HepG2 (cell line): ENCODE results near the gene CCL22. TPM values are rescaled to one million over a fixed set of nuclear protein-coding genes. Genes with fewer than 3 reads are reported as not detected.

Experiments
- AHR ChIP-seq: IDR thresholded peaks from 2 replicates; pipeline ENCODE4 v1.6.1; 2018; ENCODE audit warnings: missing genetic modification reagents, missing compliant biosample characterization
- AKAP8 ChIP-seq: sonication (generic); formaldehyde crosslinking; IDR thresholded peaks from 2 replicates; pipeline ENCODE4 v1.5.1; 2020; ENCODE audit warnings: mild to moderate bottlenecking, missing genetic modification reagents
- FLYWCH1 ChIP-seq: sonication (generic); formaldehyde crosslinking; IDR thresholded peaks from 2 replicates; pipeline ENCODE4 v1.8.1; 2023; ENCODE audit warnings: mild to moderate bottlenecking, missing genetic modification reagents
- HNRNPK ChIP-seq: fragments of 200-400 bp; formaldehyde crosslinking; IDR thresholded peaks from 2 replicates; pipeline ENCODE4 v1.6.1; 2018; ENCODE audit warnings: low read length, low read depth, moderate library complexity, mild to moderate bottlenecking; ENCODE audit not compliant: poor library complexity, severe bottlenecking
- HOXA9 ChIP-seq: sonication (generic); formaldehyde crosslinking; IDR thresholded peaks from 2 replicates; pipeline ENCODE4 v1.8.1; 2022; ENCODE audit warnings: missing genetic modification reagents, mild to moderate bottlenecking, moderate library complexity, borderline replicate concordance
- JUN ChIP-seq: sonication (generic); formaldehyde crosslinking; IDR thresholded peaks from 2 replicates; pipeline ENCODE4 v1.4.0; 2020; ENCODE audit warnings: mild to moderate bottlenecking, missing genetic modification reagents
- MYNN ChIP-seq: sonication (generic); formaldehyde crosslinking; IDR thresholded peaks from 2 replicates; pipeline ENCODE4 v1.4.0; 2020; ENCODE audit warnings: mild to moderate bottlenecking, low read depth, missing genetic modification reagents
- NRL ChIP-seq: sonication (generic); formaldehyde crosslinking; IDR thresholded peaks from 2 replicates; pipeline ENCODE4 v1.5.0; 2020; ENCODE audit warnings: missing genetic modification reagents, mild to moderate bottlenecking, moderate library complexity, borderline replicate concordance
- RARA ChIP-seq: IDR thresholded peaks from 2 replicates; pipeline ENCODE4 v1.6.1; 2016; ENCODE audit warnings: missing genetic modification reagents, missing compliant biosample characterization
- RBFOX2 ChIP-seq: fragments of 200-400 bp; formaldehyde crosslinking; IDR thresholded peaks from 2 replicates; pipeline ENCODE4 v1.6.1; 2017; ENCODE audit warnings: low read depth, mild to moderate bottlenecking, low read length
- RFXAP ChIP-seq: sonication (generic); formaldehyde crosslinking; IDR thresholded peaks from 2 replicates; pipeline ENCODE4 v1.4.0; 2020; ENCODE audit warnings: missing genetic modification reagents, borderline replicate concordance
- SMARCE1 ChIP-seq: fragments of 450-650 bp; IDR thresholded peaks from 2 replicates; pipeline ENCODE4 v1.6.1; 2017; ENCODE audit warnings: borderline replicate concordance
- SUZ12 ChIP-seq: fragments of 150-350 bp; IDR thresholded peaks from 2 replicates; pipeline ENCODE4 v1.6.1; 2014; ENCODE audit warnings: low read depth, low read length
- SYNCRIP ChIP-seq: fragments of 200-400 bp; formaldehyde crosslinking; IDR thresholded peaks from 2 replicates; pipeline ENCODE4 v1.6.1; 2018; ENCODE audit warnings: mild to moderate bottlenecking, low read depth, low read length; ENCODE audit not compliant: insufficient read depth
- TAF15 ChIP-seq: fragments of 200-400 bp; formaldehyde crosslinking; IDR thresholded peaks from one replicate; pipeline ENCODE4 v1.6.1; 2018; ENCODE audit warnings: mild to moderate bottlenecking, low read depth, low read length; ENCODE audit not compliant: poor library complexity, severe bottlenecking
- TEAD2 ChIP-seq: sonication (generic); formaldehyde crosslinking; IDR thresholded peaks from 2 replicates; pipeline ENCODE4 v1.9.0; 2021; ENCODE audit warnings: missing genetic modification reagents
- TGIF2 ChIP-seq: IDR thresholded peaks from 2 replicates; pipeline ENCODE4 v1.6.1; 2016; ENCODE audit warnings: control low read depth, missing compliant biosample characterization
- TOE1 ChIP-seq: sonication (generic); formaldehyde crosslinking; IDR thresholded peaks from 2 replicates; pipeline ENCODE4 v1.4.0; 2020; ENCODE audit warnings: mild to moderate bottlenecking, missing genetic modification reagents
- TSC22D2 ChIP-seq: sonication (generic); formaldehyde crosslinking; IDR thresholded peaks from 2 replicates; pipeline ENCODE4 v1.5.1; 2020; ENCODE audit warnings: missing genetic modification reagents, mild to moderate bottlenecking, borderline replicate concordance
- ZFP1 ChIP-seq: IDR thresholded peaks from 2 replicates; pipeline ENCODE4 v1.6.1; 2016
- ZNF225 ChIP-seq: sonication (generic); formaldehyde crosslinking; IDR thresholded peaks from 2 replicates; pipeline ENCODE4 v1.4.0; 2020; ENCODE audit warnings: mild to moderate bottlenecking, missing genetic modification reagents
- ZNF251 ChIP-seq: sonication (generic); formaldehyde crosslinking; IDR thresholded peaks from 2 replicates; pipeline ENCODE4 v1.9.0; 2021; ENCODE audit warnings: mild to moderate bottlenecking, missing genetic modification reagents
- ZNF350 ChIP-seq: sonication (generic); formaldehyde crosslinking; IDR thresholded peaks from 2 replicates; pipeline ENCODE4 v1.4.0; 2020; ENCODE audit warnings: mild to moderate bottlenecking, low read depth, missing genetic modification reagents, borderline replicate concordance
- ZNF367 ChIP-seq: sonication (generic); formaldehyde crosslinking; IDR thresholded peaks from 2 replicates; pipeline ENCODE4 v1.4.0; 2020; ENCODE audit warnings: missing genetic modification reagents, borderline replicate concordance
- ZNF468 ChIP-seq: sonication (generic); formaldehyde crosslinking; IDR thresholded peaks from 2 replicates; pipeline ENCODE4 v1.8.0; 2022; ENCODE audit warnings: mild to moderate bottlenecking, moderate library complexity, missing genetic modification reagents
- ZNF598 ChIP-seq: sonication (generic); formaldehyde crosslinking; IDR thresholded peaks from 2 replicates; pipeline ENCODE4 v1.5.1; 2020; ENCODE audit warnings: mild to moderate bottlenecking, missing genetic modification reagents, borderline replicate concordance
- ZNF709 ChIP-seq: sonication (generic); formaldehyde crosslinking; IDR thresholded peaks from 2 replicates; pipeline ENCODE4 v1.5.0; 2020; ENCODE audit warnings: mild to moderate bottlenecking, missing genetic modification reagents
- ZSCAN9 ChIP-seq: IDR thresholded peaks from 2 replicates; pipeline ENCODE4 v1.6.1; 2016; ENCODE audit warnings: borderline replicate concordance
- polyA plus RNA-seq, 8 experiments: library from polyadenylated mRNA; depleted of rRNA in 3 of 8; stranded (reverse) in 7 of 8; unstranded in 1 of 8; fragments of >200 nt; fragmentation: Illumina TruSeq in 4 of 8; extraction: Trizol in 4 of 8; gene quantifications; 2 replicates each; pipeline versions ENCODE4 v1.2.1 to v1.2.3, GENCODE V29; 2011 to 2016; ENCODE audit warnings: low read depth in 4 of 8, missing spikeins in 1 of 8, mixed read lengths in 1 of 8; ENCODE audit not compliant: insufficient read depth in 1 of 8
- total RNA-seq, 5 experiments: library from RNA; depleted of rRNA; stranded (reverse); fragments of >200 nt; fragmentation: Illumina TruSeq; extraction: Trizol; gene quantifications; 2 replicates each; pipeline ENCODE4 v1.2.3, GENCODE V29; 2016; ENCODE audit warnings: low read depth in 1 of 5
- TF ChIP-seq, protein P1 (sequence below): sonication (generic); formaldehyde crosslinking; IDR thresholded peaks from 2 replicates; pipeline ENCODE4 v1.8.1; 2023; ENCODE audit warnings: missing genetic modification reagents, inconsistent platforms, borderline replicate concordance
- TF ChIP-seq, protein P2 (sequence below): sonication (generic); formaldehyde crosslinking; IDR thresholded peaks from 2 replicates; pipeline ENCODE4 v1.5.1; 2020; ENCODE audit warnings: missing genetic modification reagents, mild to moderate bottlenecking, borderline replicate concordance

The CCL22 gene
- total and polyA plus RNA-seq, 2 of the 13 experiments (the other 11 are each of a cell fraction or from before 2014, with no cell fraction given), result not detected

DNA sequence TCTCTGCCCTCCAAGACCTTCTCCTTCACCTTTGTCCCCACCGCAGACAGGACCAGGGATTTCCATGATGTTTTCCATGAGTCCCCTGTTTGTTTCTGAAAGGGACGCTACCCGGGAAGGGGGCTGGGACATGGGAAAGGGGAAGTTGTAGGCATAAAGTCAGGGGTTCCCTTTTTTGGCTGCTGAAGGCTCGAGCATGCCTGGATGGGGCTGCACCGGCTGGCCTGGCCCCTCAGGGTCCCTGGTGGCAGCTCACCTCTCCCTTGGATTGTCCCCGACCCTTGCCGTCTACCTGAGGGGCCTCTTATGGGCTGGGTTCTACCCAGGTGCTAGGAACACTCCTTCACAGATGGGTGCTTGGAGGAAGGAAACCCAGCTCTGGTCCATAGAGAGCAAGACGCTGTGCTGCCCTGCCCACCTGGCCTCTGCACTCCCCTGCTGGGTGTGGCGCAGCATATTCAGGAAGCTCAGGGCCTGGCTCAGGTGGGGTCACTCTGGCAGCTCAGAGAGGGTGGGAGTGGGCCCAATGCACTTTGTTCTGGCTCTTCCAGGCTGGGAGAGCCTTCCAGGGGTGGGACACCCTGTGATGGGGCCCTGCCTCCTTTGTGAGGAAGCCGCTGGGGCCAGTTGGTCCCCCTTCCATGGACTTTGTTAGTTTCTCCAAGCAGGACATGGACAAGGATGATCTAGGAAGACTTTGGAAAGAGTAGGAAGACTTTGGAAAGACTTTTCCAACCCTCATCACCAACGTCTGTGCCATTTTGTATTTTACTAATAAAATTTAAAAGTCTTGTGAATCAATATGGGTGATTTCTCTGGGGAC is 25.9 kb downstream of the CCL22 start (continued):
- no peak; the same call in 1 of the 2 replicates for TF ChIP-seq ZNF709 (CRISPR knock-in tag)
- TF ChIP-seq NRL (CRISPR knock-in tag), result peak; percentile 72
- no peak for TF ChIP-seq TSC22D2 (CRISPR knock-in tag)
- TF ChIP-seq, protein P1, sequence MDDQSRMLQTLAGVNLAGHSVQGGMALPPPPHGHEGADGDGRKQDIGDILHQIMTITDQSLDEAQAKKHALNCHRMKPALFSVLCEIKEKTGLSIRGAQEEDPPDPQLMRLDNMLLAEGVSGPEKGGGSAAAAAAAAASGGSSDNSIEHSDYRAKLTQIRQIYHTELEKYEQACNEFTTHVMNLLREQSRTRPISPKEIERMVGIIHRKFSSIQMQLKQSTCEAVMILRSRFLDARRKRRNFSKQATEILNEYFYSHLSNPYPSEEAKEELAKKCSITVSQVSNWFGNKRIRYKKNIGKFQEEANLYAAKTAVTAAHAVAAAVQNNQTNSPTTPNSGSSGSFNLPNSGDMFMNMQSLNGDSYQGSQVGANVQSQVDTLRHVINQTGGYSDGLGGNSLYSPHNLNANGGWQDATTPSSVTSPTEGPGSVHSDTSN (CRISPR knock-in tag), result no peak
- TF ChIP-seq RARA (CRISPR knock-in tag), result no peak
- peak; percentile 11; the same call in 1 of the 2 replicates for TF ChIP-seq RBFOX2
- no peak for TF ChIP-seq TEAD2 (CRISPR knock-in tag)
- no peak for TF ChIP-seq SUZ12
- TF ChIP-seq TAF15, result no peak
- TF ChIP-seq ZNF225 (CRISPR knock-in tag), result no peak
- no peak for TF ChIP-seq ZNF367 (CRISPR knock-in tag)
- no peak for TF ChIP-seq SMARCE1
- TF ChIP-seq FLYWCH1 (CRISPR knock-in tag), result no peak
- no peak for TF ChIP-seq ZSCAN9 (CRISPR knock-in tag)
- peak; percentile 70; the same call in 1 of the 2 replicates for TF ChIP-seq ZNF350 (CRISPR knock-in tag)
- no peak for TF ChIP-seq TGIF2
- TF ChIP-seq HOXA9, result peak; percentile 83; the same call in 1 of the 2 replicates
- TF ChIP-seq TOE1 (CRISPR knock-in tag), result no peak
- TF ChIP-seq, protein P2, sequence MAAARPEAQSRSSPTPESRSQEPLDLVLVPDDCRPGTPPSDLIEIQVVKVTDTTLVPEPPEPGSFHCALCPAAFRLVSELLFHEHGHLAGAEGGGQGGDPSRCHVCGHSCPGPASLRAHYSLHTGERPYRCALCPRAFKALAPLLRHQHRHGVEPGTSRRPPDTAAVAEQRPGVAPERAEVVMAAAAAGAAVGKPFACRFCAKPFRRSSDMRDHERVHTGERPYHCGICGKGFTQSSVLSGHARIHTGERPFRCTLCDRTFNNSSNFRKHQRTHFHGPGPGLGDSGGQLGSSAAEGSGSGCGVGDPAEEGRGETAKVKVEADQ, result no peak
- no peak for TF ChIP-seq ZFP1 (CRISPR knock-in tag)
- no peak for TF ChIP-seq ZNF251
- TF ChIP-seq AHR (CRISPR knock-in tag), result 0 out of 2 replicates have a peak, but pooled peaks have one; percentile 45
- TF ChIP-seq ZNF468 (CRISPR knock-in tag), result no peak
- no peak for TF ChIP-seq RFXAP (CRISPR knock-in tag)
- peak; percentile 97 for TF ChIP-seq AKAP8 (CRISPR knock-in tag)
- no peak for TF ChIP-seq ZNF598 (CRISPR knock-in tag)
- no peak for TF ChIP-seq HNRNPK
- TF ChIP-seq SYNCRIP, result no peak
- TF ChIP-seq JUN (CRISPR knock-in tag), result no peak
- no peak for TF ChIP-seq MYNN (CRISPR knock-in tag)
